K562 treated with DMSO at 1 percent for 48 hours (cell line): ENCODE results near the gene GRK5. TPM values are rescaled to one million over a fixed set of nuclear protein-coding genes. Genes with fewer than 3 reads are reported as not detected.

Source experiments
- total RNA-seq: library from RNA; unstranded; fragments of 300-600 nt; gene quantifications from 2 replicates; pipeline ENCODE4 v1.2.3, GENCODE V29; 2022; ENCODE audit warnings: low replicate concordance; ENCODE audit errors: extremely low read depth

GRK5 gene
- total RNA-seq: not detected in 2 replicates

GRCh38 chr10:119207366-119207666 lies at the start of gene GRK5:
Gene GRK5, plus strand, starts transcription at chr10:119207571. Its CDS starts 347 bp downstream, at chr10:119207918.

GRCh38 chr10:119165171-119166117 lies 41.9 kb upstream of the GRK5 start, which contains the start of gene SFXN4:
Gene SFXN4, minus strand, starts transcription at chr10:119165714. Its CDS starts 67 bp downstream, at chr10:119165647.

GRCh38 chr10:119178372-119179119 lies 28.8 kb upstream of the GRK5 start, which contains the start of gene PRDX3:
Gene PRDX3, minus strand, starts transcription at chr10:119178812. Its CDS starts 22 bp downstream, at chr10:119178790.

Other genes starting within 250 kb of the GRK5 start
- gene NANOS1, start 177.9 kb upstream of the GRK5 start, total RNA-seq: not detected in 2 replicates
- 133 TPM in 1 of 2 replicates, not detected in the other for gene EIF3A, start 126.8 kb upstream of the GRK5 start, total RNA-seq
- not detected in 2 replicates for gene DENND10, start 103.5 kb upstream of the GRK5 start, total RNA-seq
- not detected in 2 replicates for gene SFXN4, start 41.9 kb upstream of the GRK5 start, total RNA-seq
- gene PRDX3, start 28.8 kb upstream of the GRK5 start, total RNA-seq: not detected in 2 replicates